ENCODE data around the gene PHC2.

DNA sequence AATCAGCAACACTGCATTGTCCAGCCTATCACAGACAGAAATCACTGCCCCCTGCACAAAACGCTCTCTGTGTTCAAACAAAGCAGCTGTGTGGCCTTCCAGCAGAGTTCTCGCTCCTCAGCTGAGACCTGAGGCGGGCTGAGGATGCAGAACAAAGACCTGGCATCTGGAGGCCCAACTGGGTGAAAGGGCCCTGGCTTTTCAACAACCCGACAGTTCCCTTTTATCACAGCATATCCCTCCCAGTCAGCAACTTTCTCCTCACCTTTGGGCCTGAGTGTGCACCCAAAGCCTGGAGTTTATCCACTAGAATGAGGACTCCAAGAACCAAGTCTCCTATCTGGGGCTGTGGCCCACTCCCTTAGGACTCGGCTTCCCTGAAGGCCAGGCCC lies 67.4 kb downstream of the PHC2 start:
- TF ChIP-seq, protein P1, sequence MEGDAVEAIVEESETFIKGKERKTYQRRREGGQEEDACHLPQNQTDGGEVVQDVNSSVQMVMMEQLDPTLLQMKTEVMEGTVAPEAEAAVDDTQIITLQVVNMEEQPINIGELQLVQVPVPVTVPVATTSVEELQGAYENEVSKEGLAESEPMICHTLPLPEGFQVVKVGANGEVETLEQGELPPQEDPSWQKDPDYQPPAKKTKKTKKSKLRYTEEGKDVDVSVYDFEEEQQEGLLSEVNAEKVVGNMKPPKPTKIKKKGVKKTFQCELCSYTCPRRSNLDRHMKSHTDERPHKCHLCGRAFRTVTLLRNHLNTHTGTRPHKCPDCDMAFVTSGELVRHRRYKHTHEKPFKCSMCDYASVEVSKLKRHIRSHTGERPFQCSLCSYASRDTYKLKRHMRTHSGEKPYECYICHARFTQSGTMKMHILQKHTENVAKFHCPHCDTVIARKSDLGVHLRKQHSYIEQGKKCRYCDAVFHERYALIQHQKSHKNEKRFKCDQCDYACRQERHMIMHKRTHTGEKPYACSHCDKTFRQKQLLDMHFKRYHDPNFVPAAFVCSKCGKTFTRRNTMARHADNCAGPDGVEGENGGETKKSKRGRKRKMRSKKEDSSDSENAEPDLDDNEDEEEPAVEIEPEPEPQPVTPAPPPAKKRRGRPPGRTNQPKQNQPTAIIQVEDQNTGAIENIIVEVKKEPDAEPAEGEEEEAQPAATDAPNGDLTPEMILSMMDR (conservative IDR thresholded peaks at IDR 0.05; ENCODE audit: low read length), result no peak
- TF ChIP-seq EZH2phosphoT487 (IDR thresholded peaks at IDR 0.05; ENCODE audit: borderline replicate concordance), result no peak
